Stimulated activated CD4-positive, alpha-beta T cell treated with anti-CD3 and anti-CD28 coated beads, Interleukin-4, amount 100 ng/mL, for 4 hours (primary cell): Measurements from ENCODE around the gene P2RX1.

Source experiments
- DNase-seq, 2 experiments: peaks; one replicate each; pipeline ENCODE4 v3.0.0-alpha.2; 2020

The P2RX1 gene

GRCh38 chr17:3923466-3924190 lies 7.4 kb upstream of the P2RX1 start:
- DNase-seq, result no peak

DNA sequence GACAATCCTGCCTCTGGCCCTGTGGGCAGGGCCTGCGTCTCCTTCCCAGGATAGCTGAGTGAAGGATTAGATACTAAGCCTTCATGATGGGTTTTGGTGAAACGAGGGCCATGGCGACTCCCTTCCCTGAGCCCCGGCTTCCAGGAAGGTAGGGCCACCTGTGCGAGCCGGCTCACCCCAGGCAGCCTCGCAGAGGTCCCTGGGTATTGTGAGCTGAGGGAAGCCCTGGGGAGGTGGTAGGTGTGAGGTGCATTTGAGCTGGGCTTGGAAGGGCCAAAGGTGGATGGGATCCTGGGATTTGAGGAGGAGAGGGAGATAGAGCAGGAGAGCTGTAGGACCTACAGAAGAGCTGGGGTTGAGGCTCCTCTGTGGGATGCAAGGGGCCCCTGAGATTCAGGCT lies 6.5 kb upstream of the P2RX1 start:
- DNase-seq, result no peak

DNA sequence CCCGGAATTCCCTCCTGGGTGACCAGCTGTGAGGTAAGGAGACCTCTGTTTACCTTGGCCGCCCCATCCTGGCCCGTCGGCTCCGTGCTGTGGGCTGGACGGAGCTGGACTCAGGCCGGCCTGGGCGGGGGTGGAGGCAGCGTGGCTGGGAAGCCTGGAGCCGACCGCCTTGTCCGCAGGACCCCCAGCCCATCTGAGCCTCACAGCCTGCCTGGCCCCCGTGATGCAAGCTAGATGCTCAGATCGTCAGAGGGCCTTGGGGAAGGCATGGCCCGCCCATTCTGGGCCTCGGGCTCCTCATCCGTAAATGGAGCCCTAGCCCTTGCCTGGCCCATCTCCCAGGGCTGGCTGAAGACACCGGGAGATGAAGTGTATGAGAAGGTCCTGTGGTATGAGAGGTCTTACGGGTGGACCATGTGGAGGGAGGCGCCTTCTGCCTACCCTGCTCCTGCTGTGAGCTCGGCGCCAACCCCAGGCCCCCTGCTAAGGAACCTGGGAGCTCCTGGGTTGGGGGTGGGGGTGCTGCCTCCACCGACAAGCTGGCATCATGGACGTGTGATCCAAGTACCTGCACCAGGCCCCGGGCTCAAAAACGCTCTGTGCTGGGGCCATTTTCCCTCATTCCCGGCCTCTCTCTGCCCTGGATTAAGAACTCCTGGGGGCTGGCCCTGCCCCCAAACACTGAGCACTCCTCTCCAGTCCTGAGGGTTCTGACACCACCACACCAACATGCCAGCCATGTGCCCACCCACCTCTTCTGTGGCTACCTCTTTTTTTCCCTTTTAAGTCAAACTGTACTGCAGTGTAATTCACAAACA lies 5.4 kb upstream of the P2RX1 start:
- DNase-seq, result no peak

- no peak for DNase-seq
These were observed 4.7 kb upstream of the P2RX1 start for GRCh38 chr17:3921006-3921405.

DNA sequence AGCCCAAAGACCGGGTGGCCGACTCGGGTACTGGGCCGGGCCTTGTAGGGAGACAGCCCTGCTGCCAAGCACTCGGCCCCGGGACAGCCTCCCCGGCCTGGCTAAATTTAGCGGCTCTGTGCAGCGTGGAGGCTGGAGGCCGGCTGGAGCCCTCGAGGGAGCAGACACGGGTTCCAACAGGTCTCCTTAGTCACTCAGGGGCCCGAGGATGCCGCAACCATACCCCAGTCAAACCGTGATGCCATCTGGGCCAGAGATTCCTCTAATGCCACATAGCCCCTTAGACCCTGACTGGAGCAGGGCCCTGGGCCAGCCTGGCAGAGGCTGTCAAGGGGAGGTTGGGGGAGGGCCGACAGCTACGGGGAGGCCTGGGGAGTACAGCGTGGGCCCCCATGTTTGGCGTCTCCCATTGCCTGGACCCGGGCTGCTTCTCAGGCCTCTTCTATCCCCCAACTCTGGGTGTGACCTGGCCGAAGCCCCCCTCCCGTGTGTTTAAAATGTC lies 2.9 kb upstream of the P2RX1 start:
- DNase-seq, result no peak

DNA sequence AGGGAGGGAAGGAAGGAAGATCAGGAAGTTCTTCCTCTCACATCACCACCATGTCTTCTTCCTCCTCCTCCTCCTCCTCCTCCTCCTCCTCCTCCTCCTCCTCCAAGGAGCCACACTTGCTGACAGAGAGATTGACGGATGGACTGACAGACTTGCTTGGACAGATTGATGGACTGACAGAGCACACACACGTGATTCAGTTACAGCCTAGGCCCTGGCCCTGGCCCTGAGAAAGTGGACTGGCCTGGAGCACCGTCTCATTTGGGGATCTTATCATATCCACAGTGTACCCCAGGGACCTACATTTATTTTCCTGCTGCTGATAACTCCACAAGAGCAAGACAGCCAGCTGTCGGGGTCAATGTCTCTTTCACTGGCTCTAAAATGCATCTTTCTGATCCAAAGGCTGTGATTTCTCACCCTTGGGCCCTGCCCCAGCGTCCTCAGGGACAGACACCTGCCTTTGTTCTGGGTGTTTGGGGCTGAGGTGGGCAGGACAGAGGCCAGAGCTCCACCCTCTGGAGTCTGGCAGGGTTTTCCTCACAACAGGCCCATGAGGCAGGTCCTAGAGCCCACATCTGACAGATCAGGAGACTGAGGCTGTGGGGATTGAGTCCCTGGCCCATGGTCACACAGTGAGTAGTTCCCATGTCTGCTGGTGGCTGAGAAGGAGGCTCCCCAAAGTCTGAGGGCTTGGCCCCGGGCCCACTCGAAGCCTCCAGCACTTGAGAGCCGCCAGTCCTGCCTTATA lies 2.3 kb upstream of the P2RX1 start:
- no peak for DNase-seq

GRCh38 chr17:3917391-3917931 lies 1.2 kb upstream of the P2RX1 start:
- no peak for DNase-seq

- DNase-seq, result no peak
These were observed 560 bp upstream of the P2RX1 start for GRCh38 chr17:3916825-3917224.

DNA sequence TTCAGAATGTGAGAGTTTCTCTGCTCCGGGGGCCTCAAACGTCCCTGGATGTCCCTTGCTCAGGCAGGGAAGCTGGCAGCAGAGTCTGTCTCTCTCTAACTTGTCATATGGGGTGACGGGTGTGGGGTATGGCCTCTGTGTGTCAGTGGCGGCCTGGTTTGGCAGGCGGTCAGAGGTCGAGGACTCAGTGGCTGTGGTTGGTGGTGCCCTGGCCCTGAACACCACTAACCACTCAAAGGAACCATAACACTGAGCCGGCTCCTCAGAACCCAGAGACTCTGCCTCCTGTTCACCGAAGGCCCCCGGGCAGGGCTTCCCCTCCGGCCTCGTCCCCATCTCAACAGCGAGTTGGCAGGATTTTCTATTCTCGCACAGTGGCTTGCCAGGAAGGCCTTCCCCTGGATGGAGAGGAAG lies 677 bp downstream of the P2RX1 start:
- no peak for DNase-seq

GRCh38 chr17:3914312-3914670 lies 2.0 kb downstream of the P2RX1 start:
- no peak for DNase-seq

- DNase-seq, result peak; percentile 68 to 77
These were observed 2.5 kb downstream of the P2RX1 start for GRCh38 chr17:3913531-3914311.

- DNase-seq, result no peak
These were observed 3.4 kb downstream of the P2RX1 start for GRCh38 chr17:3912827-3913226.

DNA sequence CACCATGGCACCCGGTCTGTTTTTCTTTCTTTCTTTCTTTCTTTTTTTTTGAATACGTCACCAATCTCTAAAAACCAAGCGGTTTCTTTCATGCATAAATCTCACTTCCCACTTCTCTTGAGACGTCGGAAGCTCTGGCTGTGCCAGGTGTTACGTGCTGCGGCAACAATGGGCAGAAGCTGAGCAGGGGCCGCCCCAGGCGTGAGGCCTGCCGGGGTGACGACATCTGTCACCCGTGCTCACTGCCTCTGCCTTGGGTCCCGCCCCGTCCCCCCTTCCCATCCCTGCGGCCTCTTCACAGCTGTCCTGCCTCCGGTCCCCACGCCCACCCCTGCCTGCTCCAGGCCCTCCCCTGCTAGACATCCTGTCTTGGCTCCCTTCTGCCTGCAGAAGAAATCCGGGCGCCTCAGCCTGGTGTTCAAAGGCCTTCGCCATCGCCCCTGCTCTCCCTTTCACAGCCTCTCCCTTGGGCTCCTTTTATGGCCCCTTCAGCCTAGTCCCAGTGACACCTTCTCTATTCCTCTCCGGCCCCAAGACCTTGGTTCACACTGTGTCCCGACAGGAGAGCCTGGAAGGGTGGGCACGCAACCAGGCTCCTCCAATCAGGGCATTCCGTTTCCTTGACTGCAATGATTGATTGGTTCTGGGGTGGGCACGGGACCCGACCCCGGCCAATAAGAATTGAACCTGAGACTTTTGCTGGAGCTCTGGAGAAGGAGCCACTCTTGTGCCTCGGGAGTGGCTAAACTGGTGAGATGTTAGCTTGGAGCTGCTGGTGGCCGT lies 4.8 kb downstream of the P2RX1 start:
- peak; percentile 56 to 62 for DNase-seq

GRCh38 chr17:3910420-3911270 lies 5.6 kb downstream of the P2RX1 start:
- no peak for DNase-seq

DNA sequence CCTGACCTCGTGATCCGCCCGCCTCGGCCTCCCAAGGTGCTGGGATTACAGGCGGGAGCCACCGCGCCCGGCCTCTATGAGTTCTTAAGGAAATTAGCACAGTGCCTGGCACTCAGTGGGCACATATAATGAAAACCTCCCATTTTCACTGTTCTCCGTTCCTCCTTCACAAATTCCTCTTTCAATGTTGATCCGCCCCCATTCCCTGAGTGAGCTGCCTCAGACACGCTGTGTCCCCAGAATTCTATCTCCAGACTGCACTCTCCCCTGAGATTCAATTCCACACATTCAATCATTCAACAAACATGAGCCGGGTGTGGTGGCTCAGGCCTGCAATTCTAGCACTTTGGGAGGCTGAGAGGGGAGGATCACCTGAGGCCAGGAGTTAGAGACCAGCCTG lies 7.0 kb downstream of the P2RX1 start:
- DNase-seq, result no peak

- DNase-seq, result no peak
These were observed 8.6 kb downstream of the P2RX1 start for GRCh38 chr17:3907483-3908216.

DNA sequence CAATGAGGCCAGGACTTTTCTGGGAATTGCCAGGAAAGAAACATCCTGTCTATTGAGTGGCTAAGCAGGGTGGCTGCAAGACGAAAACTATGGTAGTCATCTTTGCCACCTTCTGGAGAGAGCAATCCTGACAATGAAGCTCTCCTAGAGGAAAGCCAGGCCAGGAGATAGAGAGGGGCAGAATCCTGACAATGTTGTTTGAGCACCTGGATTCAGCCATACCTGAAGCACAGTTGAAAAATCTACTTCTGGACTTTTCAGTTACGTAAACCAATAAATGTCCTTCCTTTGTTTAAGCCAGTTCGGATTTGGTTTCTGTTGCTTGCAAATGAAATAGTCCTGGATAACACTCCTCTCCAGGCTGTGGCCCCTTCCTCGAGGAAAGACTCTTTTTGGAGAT lies 9.4 kb downstream of the P2RX1 start:
- no peak for DNase-seq

GRCh38 chr17:3905017-3905520 lies 11.2 kb downstream of the P2RX1 start:
- DNase-seq, result no peak

GRCh38 chr17:3904501-3904900 lies 11.8 kb downstream of the P2RX1 start:
- DNase-seq, result no peak

GRCh38 chr17:3903881-3904290 lies 12.4 kb downstream of the P2RX1 start:
- DNase-seq, result no peak
